ENCODE data around the gene WFDC1.

The WFDC1 gene

DNA sequence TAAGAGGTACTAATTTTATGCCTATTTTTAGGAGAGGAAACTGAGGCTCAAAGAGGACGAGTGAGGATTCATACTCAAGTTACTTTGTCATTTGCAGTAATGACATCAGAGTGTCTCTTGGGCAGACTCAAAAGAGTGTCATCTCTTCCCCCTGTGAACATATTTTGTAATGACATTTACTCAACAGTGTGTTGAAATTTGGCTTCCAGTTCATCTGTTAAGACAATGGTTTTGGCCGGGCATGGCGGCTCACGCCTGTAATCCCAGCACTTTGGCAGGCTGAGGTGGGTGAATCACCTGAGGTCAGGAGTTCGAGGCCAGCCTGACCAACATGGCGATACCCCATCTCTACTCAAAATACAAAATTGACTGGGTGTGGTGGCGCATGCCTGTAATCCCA, 28.9 kb downstream of the WFDC1 start:
- Histone ChIP-seq H3K4me3 (ENCODE audit: low read length) (no peak overlapping the region), H3K4me1 (ENCODE audit: control insufficient read depth, insufficient read depth, low read length) (no peaks in the 10 kb centered on the region), H3K27me3 (ENCODE audit: control insufficient read depth, insufficient read depth, low read length) (no peaks in the 10 kb centered on the region), H3K9me3 (ENCODE audit: control insufficient read depth, low read length) (no peaks in the 10 kb centered on the region), H3K36me3 (ENCODE audit: control insufficient read depth, insufficient read depth, low read length) (no peaks in the 10 kb centered on the region), H3K9ac (ENCODE audit: low read length) (no peak overlapping the region)

DNA sequence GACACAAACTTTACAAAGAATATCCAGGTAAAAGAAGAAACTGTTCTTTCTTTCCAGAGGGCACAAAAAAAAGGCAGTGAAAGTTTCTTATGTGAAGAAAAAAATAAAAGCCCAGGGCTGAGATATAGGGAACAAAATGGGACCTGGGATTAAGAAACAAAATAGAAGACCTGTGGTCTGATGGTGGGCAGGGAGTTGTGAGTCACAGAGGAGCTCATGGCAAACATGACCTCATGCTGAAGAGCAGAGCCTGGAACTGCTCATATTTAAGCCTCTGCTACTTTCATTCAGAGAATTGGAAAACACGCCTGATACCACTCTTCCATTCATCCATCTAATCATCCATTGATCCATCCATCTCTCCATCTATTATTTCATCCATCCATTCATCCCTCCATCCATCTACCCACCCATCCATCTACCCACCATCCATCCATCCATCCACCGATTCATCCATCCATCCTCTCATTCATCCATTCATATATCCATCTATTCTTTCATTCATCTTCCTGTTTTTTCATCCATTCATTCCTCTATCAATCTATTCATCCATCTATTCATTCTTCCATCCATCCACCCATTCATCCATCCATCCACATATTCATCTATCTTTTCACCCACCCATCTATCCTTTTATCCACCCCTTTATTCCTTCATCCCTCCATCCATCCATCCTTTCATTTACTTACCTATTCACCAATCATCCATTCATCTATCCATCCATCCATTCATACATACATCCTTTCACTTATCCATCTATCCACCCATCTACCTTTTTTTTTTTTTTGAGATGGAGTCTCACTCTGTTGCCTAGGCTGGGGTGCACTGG, 30.0 kb downstream of the WFDC1 start:
- H3K27me3 ChIP-seq (ENCODE audit: control insufficient read depth, insufficient read depth, low read length), result no peaks in the 10 kb centered on the region
- no peaks in the 10 kb centered on the region for H3K9me3 ChIP-seq (ENCODE audit: control insufficient read depth, low read length)
- H3K36me3 ChIP-seq (ENCODE audit: control insufficient read depth, insufficient read depth, low read length), result no peaks in the 10 kb centered on the region
- H3K4me3 ChIP-seq (ENCODE audit: low read length), result no peak overlapping the region
- no peak overlapping the region for H3K9ac ChIP-seq (ENCODE audit: low read length)
- no peaks in the 10 kb centered on the region for H3K4me1 ChIP-seq (ENCODE audit: control insufficient read depth, insufficient read depth, low read length)

- H3K36me3 ChIP-seq (ENCODE audit: control insufficient read depth, insufficient read depth, low read length), result no peaks in the 10 kb centered on the region
- H3K9ac ChIP-seq (ENCODE audit: low read length), result no peak overlapping the region
- H3K4me1 ChIP-seq (ENCODE audit: control insufficient read depth, insufficient read depth, low read length), result no peaks in the 10 kb centered on the region
- no peak overlapping the region for H3K4me3 ChIP-seq (ENCODE audit: low read length)
- H3K27me3 ChIP-seq (ENCODE audit: control insufficient read depth, insufficient read depth, low read length), result no peaks in the 10 kb centered on the region
- no peaks in the 10 kb centered on the region for H3K9me3 ChIP-seq (ENCODE audit: control insufficient read depth, low read length)
These were observed 31.9 kb downstream of the WFDC1 start for GRCh38 chr16:84326545-84326944.

GRCh38 chr16:84327926-84328505, 33.3 kb downstream of the WFDC1 start:
- Histone ChIP-seq H3K4me3 (ENCODE audit: low read length) (no peak overlapping the region), H3K4me1 (ENCODE audit: control insufficient read depth, insufficient read depth, low read length) (peaks cover 2% of the 10 kb centered on the region), H3K9me3 (ENCODE audit: control insufficient read depth, low read length) (no peaks in the 10 kb centered on the region), H3K36me3 (ENCODE audit: control insufficient read depth, insufficient read depth, low read length) (no peaks in the 10 kb centered on the region), H3K27me3 (ENCODE audit: control insufficient read depth, insufficient read depth, low read length) (no peaks in the 10 kb centered on the region), H3K9ac (ENCODE audit: low read length) (no peak overlapping the region)

- no peaks in the 10 kb centered on the region for H3K27me3 ChIP-seq (ENCODE audit: control insufficient read depth, insufficient read depth, low read length)
- H3K4me3 ChIP-seq (ENCODE audit: low read length), result no peak overlapping the region
- H3K9ac ChIP-seq (ENCODE audit: low read length), result no peak overlapping the region
- no peaks in the 10 kb centered on the region for H3K9me3 ChIP-seq (ENCODE audit: control insufficient read depth, low read length)
- H3K36me3 ChIP-seq (ENCODE audit: control insufficient read depth, insufficient read depth, low read length), result no peaks in the 10 kb centered on the region
- H3K4me1 ChIP-seq (ENCODE audit: control insufficient read depth, insufficient read depth, low read length), result peaks cover 12% of the 10 kb centered on the region
These were observed 34.3 kb downstream of the WFDC1 start for GRCh38 chr16:84329016-84329415.

- H3K4me3 ChIP-seq (ENCODE audit: low read length), result no peak overlapping the region
- H3K9me3 ChIP-seq (ENCODE audit: control insufficient read depth, low read length), result no peaks in the 10 kb centered on the region
- H3K9ac ChIP-seq (ENCODE audit: low read length), result no peak overlapping the region
- H3K36me3 ChIP-seq (ENCODE audit: control insufficient read depth, insufficient read depth, low read length), result no peaks in the 10 kb centered on the region
- peaks cover 19% of the 10 kb centered on the region for H3K4me1 ChIP-seq (ENCODE audit: control insufficient read depth, insufficient read depth, low read length)
- no peaks in the 10 kb centered on the region for H3K27me3 ChIP-seq (ENCODE audit: control insufficient read depth, insufficient read depth, low read length)
These were observed 35.4 kb downstream of the WFDC1 start for GRCh38 chr16:84329843-84330684.

- Histone ChIP-seq H3K36me3 (ENCODE audit: control insufficient read depth, insufficient read depth, low read length) (no peaks in the 10 kb centered on the region), H3K4me1 (ENCODE audit: control insufficient read depth, insufficient read depth, low read length) (peaks cover 19% of the 10 kb centered on the region), H3K27me3 (ENCODE audit: control insufficient read depth, insufficient read depth, low read length) (no peaks in the 10 kb centered on the region), H3K4me3 (ENCODE audit: low read length) (no peak overlapping the region), H3K9me3 (ENCODE audit: control insufficient read depth, low read length) (no peaks in the 10 kb centered on the region), H3K9ac (ENCODE audit: low read length) (no peak overlapping the region)
These were observed 36.0 kb downstream of the WFDC1 start for GRCh38 chr16:84330685-84331050.

GRCh38 chr16:84331998-84332780, 37.5 kb downstream of the WFDC1 start:
- H3K9me3 ChIP-seq (ENCODE audit: control insufficient read depth, low read length), result no peaks in the 10 kb centered on the region
- H3K4me3 ChIP-seq (ENCODE audit: low read length), result no peak overlapping the region
- H3K4me1 ChIP-seq (ENCODE audit: control insufficient read depth, insufficient read depth, low read length), result peaks cover 19% of the 10 kb centered on the region
- H3K9ac ChIP-seq (ENCODE audit: low read length), result no peak overlapping the region
- no peaks in the 10 kb centered on the region for H3K36me3 ChIP-seq (ENCODE audit: control insufficient read depth, insufficient read depth, low read length)
- H3K27me3 ChIP-seq (ENCODE audit: control insufficient read depth, insufficient read depth, low read length), result no peaks in the 10 kb centered on the region

GRCh38 chr16:84332975-84333684, 38.5 kb downstream of the WFDC1 start:
- Histone ChIP-seq H3K9me3 (ENCODE audit: control insufficient read depth, low read length) (no peaks in the 10 kb centered on the region), H3K9ac (ENCODE audit: low read length) (no peak overlapping the region), H3K36me3 (ENCODE audit: control insufficient read depth, insufficient read depth, low read length) (no peaks in the 10 kb centered on the region)

DNA sequence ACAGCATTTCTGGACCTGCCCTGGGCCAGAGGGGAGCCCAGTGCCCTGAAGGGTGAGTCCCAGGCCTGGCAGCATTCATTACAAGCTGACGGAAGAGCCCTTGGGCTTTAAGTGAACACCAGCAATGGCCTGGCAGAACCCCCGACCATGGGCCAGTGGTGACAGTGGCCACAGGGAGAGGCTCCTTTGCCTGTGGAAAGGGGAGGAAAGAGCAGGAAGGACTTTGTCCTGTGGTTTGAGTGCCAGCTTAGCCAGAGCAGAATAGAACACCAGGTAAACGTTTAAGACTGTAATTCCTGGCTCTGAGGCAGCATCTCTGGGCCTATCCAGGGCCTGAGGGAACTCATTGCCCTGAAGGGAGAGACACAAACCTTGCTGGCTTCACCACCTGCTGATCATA, 39.4 kb downstream of the WFDC1 start:
- no peak overlapping the region for H3K9ac ChIP-seq (ENCODE audit: low read length)
- H3K36me3 ChIP-seq (ENCODE audit: control insufficient read depth, insufficient read depth, low read length), result no peaks in the 10 kb centered on the region
- H3K27me3 ChIP-seq (ENCODE audit: control insufficient read depth, insufficient read depth, low read length), result no peaks in the 10 kb centered on the region
- peaks cover 19% of the 10 kb centered on the region for H3K4me1 ChIP-seq (ENCODE audit: control insufficient read depth, insufficient read depth, low read length)
- no peaks in the 10 kb centered on the region for H3K9me3 ChIP-seq (ENCODE audit: control insufficient read depth, low read length)
- H3K4me3 ChIP-seq (ENCODE audit: low read length), result no peak overlapping the region

More at GRCh38 chr16:84332975-84333684, 38.5 kb downstream of the WFDC1 start:
- no peaks in the 10 kb centered on the region for H3K27me3 ChIP-seq (ENCODE audit: control insufficient read depth, insufficient read depth, low read length)
- peaks cover 19% of the 10 kb centered on the region for H3K4me1 ChIP-seq (ENCODE audit: control insufficient read depth, insufficient read depth, low read length)
- no peak overlapping the region for H3K4me3 ChIP-seq (ENCODE audit: low read length)

DNA sequence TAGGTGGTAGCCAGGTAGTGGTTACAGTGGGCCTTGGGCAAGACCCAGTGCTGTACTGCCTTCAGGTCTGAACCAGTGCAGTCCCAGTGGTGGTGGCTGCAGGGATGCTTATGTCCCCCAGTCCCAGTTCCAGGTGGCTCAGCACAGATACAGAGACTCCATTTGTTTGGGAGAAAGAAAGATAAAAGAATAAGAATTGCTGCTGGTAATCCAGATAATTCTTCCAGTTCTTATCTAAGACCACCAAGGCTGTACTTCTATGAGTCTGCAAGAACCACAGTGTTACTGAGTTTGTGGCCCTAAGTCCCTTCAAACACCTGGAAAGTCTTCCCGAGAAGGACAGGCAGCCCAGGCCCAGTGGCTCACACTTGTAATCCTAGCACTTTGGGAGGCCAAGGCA, 39.8 kb downstream of the WFDC1 start:
- Histone ChIP-seq H3K9me3 (ENCODE audit: control insufficient read depth, low read length) (no peaks in the 10 kb centered on the region), H3K36me3 (ENCODE audit: control insufficient read depth, insufficient read depth, low read length) (no peaks in the 10 kb centered on the region), H3K4me3 (ENCODE audit: low read length) (no peak overlapping the region), H3K27me3 (ENCODE audit: control insufficient read depth, insufficient read depth, low read length) (no peaks in the 10 kb centered on the region), H3K4me1 (ENCODE audit: control insufficient read depth, insufficient read depth, low read length) (peaks cover 19% of the 10 kb centered on the region), H3K9ac (ENCODE audit: low read length) (no peak overlapping the region)
